HCT116 (cell line): ENCODE measurements around the gene KLHL18.

ENCODE experiments used
- EGR1 ChIP-seq: IDR thresholded peaks from 2 replicates; pipeline ENCODE4 v1.6.1; 2012; ENCODE audit warnings: low read depth
- POLR2A ChIP-seq: IDR thresholded peaks from 2 replicates; pipeline ENCODE4 v1.7.0; 2011; ENCODE audit warnings: borderline replicate concordance; ENCODE audit not compliant: insufficient read depth, insufficient read length; ENCODE audit errors: extremely low read depth
- POLR2AphosphoS5 ChIP-seq: IDR thresholded peaks from 2 replicates; pipeline ENCODE4 v1.6.1; 2011; ENCODE audit warnings: mild to moderate bottlenecking, low read depth, low read length, moderate library complexity
- ZFX ChIP-seq: fragments of 450-650 bp; IDR thresholded peaks from 2 replicates; pipeline ENCODE4 v1.6.1; 2017
- TF ChIP-seq, protein P1 (sequence below), 3 experiments: fragments of 200-600 bp in 1 of 3; sonication (generic) in 1 of 3; IDR thresholded peaks in 2 of 3; conservative IDR thresholded peaks in 1 of 3; 2 replicates each; pipeline ENCODE4 v1.5.1; 2012 to 2017; ENCODE audit warnings: low read depth in 2 of 3, low read length in 2 of 3, antibody characterized with exemption in 1 of 3, borderline replicate concordance in 1 of 3, control low read depth in 1 of 3, mild to moderate bottlenecking in 1 of 3, mixed read lengths in 1 of 3, mixed run types in 1 of 3, moderate library complexity in 1 of 3; ENCODE audit not compliant: insufficient read depth in 1 of 3
- TF ChIP-seq, protein P2 (sequence below): IDR thresholded peaks from 2 replicates; pipeline ENCODE4 v1.6.1; 2012

DNA sequence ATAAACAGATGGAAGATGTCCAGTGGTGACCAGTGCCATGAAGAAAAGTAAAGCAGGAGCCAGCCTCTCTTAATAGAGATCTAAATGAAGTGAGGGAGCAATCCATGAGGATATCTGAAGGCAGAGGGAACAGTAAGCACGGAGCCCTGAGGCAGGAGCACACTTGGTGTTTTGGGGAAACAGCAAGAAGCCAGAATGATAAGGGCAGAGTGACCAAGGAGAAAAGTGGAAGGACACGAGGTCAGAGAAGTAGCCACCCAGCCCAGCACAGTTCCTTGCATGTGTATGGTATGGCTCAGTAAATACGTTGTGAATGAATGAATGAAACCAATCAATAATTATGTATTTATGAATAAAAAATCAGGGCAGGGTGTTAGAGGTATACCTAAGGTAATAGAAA lies 11.6 kb downstream of the KLHL18 start:
- TF ChIP-seq, protein P1, sequence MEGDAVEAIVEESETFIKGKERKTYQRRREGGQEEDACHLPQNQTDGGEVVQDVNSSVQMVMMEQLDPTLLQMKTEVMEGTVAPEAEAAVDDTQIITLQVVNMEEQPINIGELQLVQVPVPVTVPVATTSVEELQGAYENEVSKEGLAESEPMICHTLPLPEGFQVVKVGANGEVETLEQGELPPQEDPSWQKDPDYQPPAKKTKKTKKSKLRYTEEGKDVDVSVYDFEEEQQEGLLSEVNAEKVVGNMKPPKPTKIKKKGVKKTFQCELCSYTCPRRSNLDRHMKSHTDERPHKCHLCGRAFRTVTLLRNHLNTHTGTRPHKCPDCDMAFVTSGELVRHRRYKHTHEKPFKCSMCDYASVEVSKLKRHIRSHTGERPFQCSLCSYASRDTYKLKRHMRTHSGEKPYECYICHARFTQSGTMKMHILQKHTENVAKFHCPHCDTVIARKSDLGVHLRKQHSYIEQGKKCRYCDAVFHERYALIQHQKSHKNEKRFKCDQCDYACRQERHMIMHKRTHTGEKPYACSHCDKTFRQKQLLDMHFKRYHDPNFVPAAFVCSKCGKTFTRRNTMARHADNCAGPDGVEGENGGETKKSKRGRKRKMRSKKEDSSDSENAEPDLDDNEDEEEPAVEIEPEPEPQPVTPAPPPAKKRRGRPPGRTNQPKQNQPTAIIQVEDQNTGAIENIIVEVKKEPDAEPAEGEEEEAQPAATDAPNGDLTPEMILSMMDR (IDR thresholded peaks at IDR 0.05 in 2 of 3, conservative IDR thresholded peaks at IDR 0.05 in 1 of 3; ENCODE audit: borderline replicate concordance in 1 of 3, insufficient read depth in 1 of 3, low read depth in 2 of 3, low read length in 2 of 3) = no peak
- TF ChIP-seq POLR2AphosphoS5 = no peak
- no peak for TF ChIP-seq ZFX
- TF ChIP-seq, protein P2, sequence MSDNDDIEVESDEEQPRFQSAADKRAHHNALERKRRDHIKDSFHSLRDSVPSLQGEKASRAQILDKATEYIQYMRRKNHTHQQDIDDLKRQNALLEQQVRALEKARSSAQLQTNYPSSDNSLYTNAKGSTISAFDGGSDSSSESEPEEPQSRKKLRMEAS = no peak
- TF ChIP-seq POLR2A = no peak
- no peak for TF ChIP-seq EGR1
